ENCODE data around the gene CFAP221.

Gene CFAP221

DNA sequence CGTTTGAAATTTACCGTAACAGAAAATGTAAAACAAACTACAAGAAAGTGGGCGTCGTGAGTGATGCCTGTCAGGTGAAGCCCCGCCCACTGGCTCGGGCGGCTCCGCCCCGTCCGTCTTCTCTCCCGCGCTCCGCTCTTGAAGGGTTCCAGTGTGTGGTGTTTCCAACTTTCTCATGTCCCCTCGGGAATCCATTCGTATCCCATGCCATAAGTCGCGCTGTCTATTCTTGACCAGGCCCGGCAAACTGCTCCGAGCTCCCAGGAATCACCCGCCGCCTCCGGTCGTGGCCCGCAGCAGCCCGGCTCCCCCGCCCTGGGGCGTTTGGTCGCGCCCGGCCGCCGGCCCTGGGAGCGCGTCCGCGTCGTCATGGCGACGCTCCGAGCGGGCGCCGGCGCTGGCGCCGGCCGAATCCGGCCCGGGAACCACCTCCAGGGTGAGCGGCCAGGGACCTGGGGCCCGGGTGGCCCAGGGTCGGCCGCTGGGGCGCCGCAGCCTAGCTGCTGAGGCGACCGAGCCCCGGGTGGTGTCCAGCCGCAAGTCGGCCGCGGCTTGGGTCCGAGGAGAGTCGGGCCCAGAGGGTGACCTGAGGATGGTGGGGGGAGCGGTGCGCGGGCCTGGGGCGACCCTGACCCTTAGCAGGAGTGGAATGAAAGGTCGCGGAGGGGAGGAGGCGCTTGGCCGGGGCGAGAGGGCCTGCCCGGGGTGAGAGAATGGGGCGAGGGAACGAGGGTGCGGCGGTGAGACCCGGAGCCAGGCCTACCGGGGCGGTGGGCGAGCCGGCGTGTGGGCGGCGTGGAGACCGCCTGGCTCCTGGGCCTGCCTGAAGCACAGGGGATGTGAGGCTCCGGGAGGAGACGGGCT, at the start of gene CFAP221:
CFAP221 (plus strand) TSS at position 375 of the 864 bp plus-strand sequence. CDS start 1,683 bp downstream, outside the sequence.
- DNase-seq = peak; percentile 75

DNA sequence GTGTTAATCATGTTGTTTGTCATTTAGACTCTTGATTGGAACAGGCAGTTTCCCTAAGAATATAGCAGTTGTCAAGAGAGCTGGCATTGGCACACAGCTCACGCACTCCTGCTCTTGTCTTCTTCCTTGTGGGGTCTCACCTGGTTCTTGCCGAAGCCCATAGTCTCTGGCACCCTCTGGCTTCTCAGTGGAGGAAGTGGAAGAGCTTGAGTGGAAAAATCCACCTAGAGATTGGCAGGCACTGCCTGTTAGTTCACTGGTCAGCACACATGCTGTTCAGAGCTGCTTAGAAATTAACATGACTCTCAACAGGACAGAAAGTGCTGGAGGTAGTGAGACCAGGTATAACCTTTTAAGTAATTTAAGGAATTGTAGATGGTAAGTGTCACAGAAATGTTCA, 48.3 kb upstream of the CFAP221 start:
- DNase-seq = no peak

GRCh38 chr2:119496682-119497081, 47.6 kb upstream of the CFAP221 start:
- DNase-seq = no peak

- DNase-seq = no peak
Observed at GRCh38 chr2:119508756-119509155, 35.5 kb upstream of the CFAP221 start.

- DNase-seq = no peak
Observed at GRCh38 chr2:119511989-119512388, 32.3 kb upstream of the CFAP221 start.

DNA sequence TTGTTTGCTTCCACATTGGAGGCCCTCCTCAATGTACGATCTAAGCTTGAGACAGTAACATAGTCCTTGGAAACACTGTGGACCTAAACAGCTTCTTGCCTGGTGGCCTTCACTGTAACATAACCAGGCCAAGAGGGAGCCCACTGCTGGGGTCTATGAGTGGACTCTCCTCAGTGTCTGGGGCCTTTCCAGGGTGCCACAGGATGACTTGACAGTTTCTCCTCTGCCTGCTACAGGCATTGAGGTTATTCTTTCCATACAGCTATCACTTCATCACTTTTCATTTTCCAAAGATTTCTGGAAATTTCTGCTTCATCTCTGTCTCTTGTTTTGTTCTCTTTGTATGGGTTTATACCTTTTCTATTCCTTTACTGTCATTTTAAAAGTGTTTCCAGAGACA, 31.3 kb upstream of the CFAP221 start:
- DNase-seq = no peak

GRCh38 chr2:119513832-119514231, 30.4 kb upstream of the CFAP221 start:
- no peak for DNase-seq

DNA sequence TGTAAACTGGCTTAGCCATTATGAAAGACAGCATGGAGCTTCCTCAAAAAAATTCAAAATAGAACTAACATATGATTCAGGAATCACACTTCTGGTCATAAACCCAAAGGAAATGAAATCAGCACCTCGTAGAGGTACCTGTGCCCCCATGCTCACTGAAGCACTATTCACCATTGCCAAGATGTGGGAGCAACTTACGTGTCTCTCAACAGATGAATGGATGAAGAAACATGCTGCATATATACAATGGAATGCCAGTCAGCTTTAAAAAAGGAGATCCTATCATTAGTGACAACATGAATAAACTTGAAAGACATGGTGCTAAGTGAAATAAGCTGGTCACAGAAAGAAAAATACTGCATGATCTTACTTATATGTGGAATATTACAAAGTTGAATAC, 28.1 kb upstream of the CFAP221 start:
- DNase-seq = no peak

GRCh38 chr2:119517433-119517832, 26.8 kb upstream of the CFAP221 start:
- no peak for DNase-seq

- DNase-seq = no peak
Observed at GRCh38 chr2:119518401-119519056, 25.7 kb upstream of the CFAP221 start.

GRCh38 chr2:119519057-119519408, 25.2 kb upstream of the CFAP221 start:
- DNase-seq = no peak

- no peak for DNase-seq
Observed at GRCh38 chr2:119520696-119521432, 23.4 kb upstream of the CFAP221 start.

GRCh38 chr2:119521433-119522050, 22.7 kb upstream of the CFAP221 start:
- DNase-seq = no peak

GRCh38 chr2:119522671-119523070, 21.6 kb upstream of the CFAP221 start:
- no peak for DNase-seq

DNA sequence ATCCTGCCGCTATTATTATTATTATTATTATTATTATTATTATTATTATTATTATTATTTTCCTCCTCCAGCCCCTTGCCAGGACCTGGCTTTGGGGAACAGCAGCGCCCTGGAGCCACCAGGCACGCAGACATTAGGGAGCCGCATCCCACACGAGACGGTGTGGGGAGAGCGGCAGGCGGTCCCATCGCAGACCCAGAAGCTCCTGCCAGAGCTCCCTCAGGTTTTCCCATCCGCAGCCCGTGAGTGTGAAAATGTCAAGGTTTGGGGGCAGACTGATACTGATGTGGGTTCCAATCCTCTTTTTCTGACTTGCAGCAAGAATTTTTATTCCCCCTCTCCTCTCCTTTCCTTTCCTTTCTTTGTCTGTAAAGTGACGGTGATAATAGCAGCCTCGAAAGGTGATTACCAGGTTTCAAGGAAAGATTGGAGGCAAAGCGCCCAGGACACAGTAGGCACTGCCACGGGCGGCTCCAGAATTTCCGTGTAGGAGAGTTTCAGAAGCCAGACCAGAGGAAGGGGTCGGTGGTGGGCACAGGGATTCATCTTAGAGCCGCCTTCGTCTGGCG, 20.8 kb upstream of the CFAP221 start:
- DNase-seq = no peak

DNA sequence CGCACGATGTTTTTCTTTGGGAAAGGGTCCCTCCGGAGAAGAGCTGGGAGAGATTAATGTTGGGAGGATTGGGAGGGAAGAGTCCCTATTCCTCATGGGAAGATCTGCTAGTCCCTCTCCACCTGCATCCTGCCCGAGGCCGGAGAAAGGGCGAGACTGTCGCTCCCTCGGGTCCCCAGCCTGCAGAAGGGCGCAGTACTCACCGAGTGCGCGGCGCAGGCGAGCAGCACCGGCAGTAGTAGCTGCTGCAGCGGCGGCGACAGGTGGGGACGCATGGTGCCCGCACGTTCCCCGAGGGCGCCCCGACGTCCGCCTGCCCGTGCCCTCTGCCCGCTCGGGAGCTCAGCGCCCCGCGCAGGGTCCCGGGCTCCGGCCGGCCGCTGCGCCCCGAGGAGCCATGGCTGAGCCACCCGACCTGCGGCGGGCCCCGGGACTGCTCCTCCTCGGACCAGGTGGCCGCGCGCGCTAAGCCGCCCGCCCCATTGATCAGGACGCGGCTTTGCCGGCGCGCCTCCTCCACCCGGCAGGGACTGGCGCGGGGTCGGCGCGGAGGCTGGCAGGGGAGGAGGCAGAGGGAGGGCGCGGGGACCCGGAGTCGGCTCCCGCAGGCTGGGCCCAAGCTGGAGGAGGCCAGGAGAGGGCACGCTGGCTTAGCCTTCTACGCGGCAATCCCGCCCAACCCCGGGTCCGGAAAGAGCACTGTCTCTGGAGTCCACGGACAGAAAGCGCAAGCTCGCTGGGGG, 20.1 kb upstream of the CFAP221 start, which contains the start of gene SCTR:
SCTR (minus strand) TSS at position 532 of the 743 bp plus-strand sequence; CDS start at position 275, 257 bp downstream.
- no peak for DNase-seq

- no peak for DNase-seq
Observed at GRCh38 chr2:119525614-119526013, 18.6 kb upstream of the CFAP221 start.

GRCh38 chr2:119527999-119528398, 16.2 kb upstream of the CFAP221 start:
- no peak for DNase-seq

DNA sequence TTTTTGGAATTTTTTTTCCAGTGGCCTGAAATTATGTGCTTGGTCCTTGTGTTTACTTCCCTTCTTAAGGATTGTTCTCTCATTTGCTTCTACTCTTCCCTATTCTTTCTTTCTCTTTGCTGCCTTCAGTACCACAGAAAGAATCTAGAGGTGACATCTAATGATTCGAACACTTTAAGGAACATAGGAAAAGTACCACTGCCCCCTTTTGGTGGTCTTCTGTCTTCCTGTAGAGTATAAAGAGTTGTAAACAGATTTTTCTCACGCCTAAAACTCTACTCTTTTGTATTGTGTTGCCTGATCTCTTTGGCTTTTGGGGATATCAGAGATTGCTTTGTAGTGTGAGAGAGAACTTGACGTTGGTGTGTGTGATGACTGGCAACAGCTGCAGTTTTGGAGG, 13.0 kb upstream of the CFAP221 start:
- no peak for DNase-seq

GRCh38 chr2:119533560-119533959, 10.7 kb upstream of the CFAP221 start:
- DNase-seq = no peak

GRCh38 chr2:119536211-119536610, 8.0 kb upstream of the CFAP221 start:
- no peak for DNase-seq

GRCh38 chr2:119536707-119537106, 7.5 kb upstream of the CFAP221 start:
- DNase-seq = no peak
